ENCODE measurements around the gene CD164.
"Not testable (repeated sequence)": the region's sequence is repeated elsewhere in the genome, so short reads cannot be mapped to it uniquely, and the experiment has no call there.

CD164 gene

GRCh38 chr6:109374326-109374892 lies 7.9 kb downstream of the CD164 start:
- DNase-seq (ENCODE audit: low spot score): no peak

GRCh38 chr6:109373762-109374161 lies 8.5 kb downstream of the CD164 start:
- no peak for DNase-seq (ENCODE audit: low spot score)

DNA sequence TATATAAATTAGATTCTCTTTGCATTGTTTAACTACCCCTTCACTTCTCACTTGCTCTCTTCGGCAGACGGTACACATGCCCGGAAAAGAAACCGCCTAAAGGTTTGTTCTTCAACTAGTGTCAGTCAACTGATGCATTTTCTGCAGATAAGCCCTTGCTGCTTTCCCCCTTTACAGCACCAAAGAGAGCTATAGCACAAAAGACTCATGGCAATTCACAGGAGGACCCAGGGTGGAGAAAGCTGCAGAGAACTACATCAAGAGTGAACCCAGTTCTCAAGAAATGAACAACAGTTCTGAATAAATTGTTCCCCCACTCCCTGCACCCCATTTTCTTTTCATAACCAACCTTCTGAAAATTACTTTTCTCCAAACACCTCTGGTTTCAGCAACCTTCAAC lies 8.9 kb downstream of the CD164 start:
- DNase-seq (ENCODE audit: low spot score): no peak

GRCh38 chr6:109372130-109372529 lies 10.1 kb downstream of the CD164 start:
- DNase-seq (ENCODE audit: low spot score): no peak

DNA sequence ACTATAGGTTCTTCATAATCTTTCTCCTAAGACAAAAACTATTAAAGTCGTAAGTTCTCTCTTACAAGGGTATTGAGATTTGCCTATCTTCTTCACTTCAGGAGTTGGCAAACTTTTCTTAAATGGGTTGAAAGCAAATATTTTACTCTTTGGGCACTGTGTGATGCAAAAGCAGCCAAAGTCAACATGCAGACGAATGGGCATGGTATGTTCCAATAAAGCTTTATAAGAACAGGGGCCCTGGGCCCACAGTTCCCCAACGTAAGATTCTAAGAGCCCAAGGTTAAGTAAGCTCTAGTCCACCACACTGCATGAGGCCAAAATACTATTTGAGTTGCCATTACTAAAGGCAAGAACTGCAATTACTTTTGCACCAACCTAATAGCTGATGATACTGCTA lies 11.5 kb downstream of the CD164 start:
- no peak for DNase-seq (ENCODE audit: low spot score)

DNA sequence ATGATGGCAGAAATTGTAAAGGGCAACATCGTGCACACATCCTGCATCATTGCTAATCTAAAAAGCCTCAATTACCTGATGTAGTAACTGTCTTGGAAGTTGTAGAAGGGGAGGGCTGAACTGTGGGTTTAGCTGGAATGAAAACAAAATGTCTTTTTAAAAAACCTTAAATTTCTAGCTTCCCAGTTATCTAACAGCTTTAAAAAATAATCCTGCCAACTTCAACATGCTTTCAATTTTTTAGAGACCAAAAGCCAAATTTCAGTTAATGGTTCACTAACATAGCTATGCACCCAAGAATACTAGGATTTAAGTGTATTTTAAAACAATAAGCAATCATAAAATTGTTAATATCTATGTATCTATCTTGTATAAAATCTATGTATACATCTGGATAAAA lies 11.9 kb downstream of the CD164 start:
- no peak for DNase-seq (ENCODE audit: low spot score)

- no peak for DNase-seq (ENCODE audit: low spot score)
Observed at GRCh38 chr6:109369728-109370127, 12.5 kb downstream of the CD164 start.

GRCh38 chr6:109364382-109365078 lies 17.7 kb downstream of the CD164 start:
- DNase-seq (ENCODE audit: low spot score): not testable (repeated sequence)

- no peak for DNase-seq (ENCODE audit: low spot score)
Observed at GRCh38 chr6:109363753-109364152, 18.5 kb downstream of the CD164 start.

- DNase-seq (ENCODE audit: low spot score): no peak
Observed at GRCh38 chr6:109362102-109362884, 20.0 kb downstream of the CD164 start.

DNA sequence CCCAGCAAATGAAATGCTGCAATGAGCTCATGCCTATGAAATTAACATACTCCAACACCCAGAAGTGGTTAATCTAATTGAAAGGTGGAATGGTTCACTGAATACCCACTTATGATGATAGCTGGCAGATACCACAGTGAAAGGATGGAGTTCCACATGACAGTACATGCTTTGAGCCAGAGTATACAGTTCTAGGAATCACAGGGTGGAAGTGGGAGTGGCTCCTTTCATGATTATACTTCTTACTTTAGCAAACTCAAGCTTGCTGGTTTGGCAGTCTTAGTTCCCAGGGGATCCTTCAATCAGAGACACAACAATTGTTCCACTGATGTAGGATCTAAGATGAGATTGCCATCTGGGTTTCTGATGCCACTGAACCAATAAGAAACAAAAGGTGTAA lies 21.5 kb downstream of the CD164 start:
- no peak for DNase-seq (ENCODE audit: low spot score)

DNA sequence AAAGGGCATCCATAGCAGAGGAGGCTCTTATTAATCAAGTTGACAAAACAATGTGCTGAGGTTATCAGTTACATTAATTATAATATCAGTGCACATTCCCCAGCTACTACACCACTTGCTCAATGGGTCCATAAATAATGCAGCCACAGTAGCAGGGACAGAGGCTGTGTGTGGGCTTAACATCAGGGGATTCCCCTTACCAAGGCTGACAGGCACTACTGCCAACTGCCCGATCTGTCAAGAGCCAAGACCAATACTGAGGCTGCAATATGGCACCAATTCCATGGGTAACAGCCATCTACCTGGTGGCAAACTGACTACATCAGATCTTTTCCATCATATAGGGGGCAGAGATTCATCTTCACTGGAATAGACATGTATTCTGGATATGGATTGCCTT lies 22.0 kb downstream of the CD164 start:
- no peak for DNase-seq (ENCODE audit: low spot score)

- DNase-seq (ENCODE audit: low spot score): no peak
Observed at GRCh38 chr6:109359248-109359647, 23.0 kb downstream of the CD164 start.

DNA sequence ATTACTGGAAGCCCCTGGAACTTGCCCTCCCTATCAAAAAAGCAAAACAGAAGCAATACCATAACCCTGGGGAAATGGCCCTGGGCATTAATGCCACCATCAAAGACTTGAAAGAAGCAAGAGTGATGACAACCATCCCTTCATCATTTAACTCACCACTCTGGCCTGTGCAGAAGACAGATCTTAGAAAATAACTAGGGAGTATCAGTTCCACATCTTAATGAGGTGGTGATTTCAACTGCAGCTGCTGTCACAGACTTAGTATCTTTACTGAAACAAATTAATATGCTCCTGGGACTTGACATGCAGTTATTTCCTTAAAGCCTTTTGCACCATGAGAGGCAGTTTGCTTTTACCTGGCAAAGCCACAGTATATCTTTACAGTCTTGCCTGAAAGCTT lies 24.1 kb downstream of the CD164 start:
- DNase-seq (ENCODE audit: low spot score): no peak

DNA sequence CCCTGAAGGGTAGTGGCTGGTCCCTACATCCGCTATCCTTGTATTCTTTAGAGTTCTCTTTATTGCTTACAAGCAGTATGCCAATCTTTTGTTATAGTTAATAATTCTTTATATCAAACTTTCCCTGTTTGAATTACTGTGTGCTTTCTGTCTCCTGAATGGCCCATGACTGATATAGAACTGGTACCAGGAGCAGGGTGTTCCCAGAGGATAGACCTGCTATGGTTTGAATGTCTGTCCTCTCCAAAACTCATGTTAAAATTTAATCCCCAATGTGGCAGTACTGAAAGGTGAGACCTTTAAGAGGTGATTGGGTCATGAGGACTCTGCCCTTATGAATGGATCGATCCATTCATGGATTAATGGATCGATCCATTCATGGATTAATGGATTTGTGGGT lies 26.0 kb downstream of the CD164 start:
- DNase-seq (ENCODE audit: low spot score): no peak

GRCh38 chr6:109351231-109352130 lies 30.8 kb downstream of the CD164 start:
- no peak for DNase-seq (ENCODE audit: low spot score)

- peak; percentile 42 for DNase-seq (ENCODE audit: low spot score)
Observed at GRCh38 chr6:109349419-109349987, 32.8 kb downstream of the CD164 start.

DNA sequence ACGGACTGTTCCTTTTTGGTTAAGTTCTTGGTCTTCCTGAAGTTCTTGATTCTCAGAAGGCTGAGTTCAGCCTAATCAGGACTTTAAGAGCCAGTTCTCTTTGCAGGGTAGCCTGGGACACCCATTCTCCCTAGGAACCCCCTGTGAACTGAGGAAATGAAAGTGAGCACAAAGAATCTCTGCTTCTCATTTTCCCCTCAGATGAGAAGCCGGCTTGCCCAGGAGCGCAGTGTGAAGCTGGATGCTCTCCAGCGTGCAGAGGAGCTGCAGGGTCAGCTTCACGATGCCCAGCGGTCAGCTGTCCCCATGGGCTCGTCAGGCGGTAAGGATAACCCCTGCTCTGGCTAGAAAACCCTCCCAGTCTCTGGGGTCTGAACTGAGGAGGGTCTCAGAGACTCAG lies 34.0 kb downstream of the CD164 start:
- DNase-seq (ENCODE audit: low spot score): no peak

GRCh38 chr6:109347779-109348178 lies 34.5 kb downstream of the CD164 start:
- no peak for DNase-seq (ENCODE audit: low spot score)

- no peak for DNase-seq (ENCODE audit: low spot score)
Observed at GRCh38 chr6:109345986-109346385, 36.3 kb downstream of the CD164 start.

DNA sequence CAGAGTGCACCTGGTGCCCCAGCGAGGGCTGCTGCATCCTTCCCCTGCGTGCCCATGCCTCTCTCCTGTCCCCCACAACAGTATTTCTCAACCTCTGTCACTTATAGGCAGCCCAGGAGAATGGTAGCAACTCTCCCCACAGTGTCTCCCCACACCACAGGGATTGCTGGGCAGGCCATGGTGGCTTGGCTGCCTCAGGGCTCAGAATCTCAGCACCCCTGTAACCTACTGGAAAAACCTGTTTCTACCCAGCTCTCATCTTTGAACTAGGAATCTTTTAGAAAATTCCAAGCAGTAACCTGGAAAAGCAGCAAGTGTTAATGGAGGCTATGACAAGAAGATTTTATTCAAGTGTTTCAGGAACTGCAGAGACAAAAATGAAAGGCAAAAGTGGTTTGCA lies 38.0 kb downstream of the CD164 start:
- no peak for DNase-seq (ENCODE audit: low spot score)

DNA sequence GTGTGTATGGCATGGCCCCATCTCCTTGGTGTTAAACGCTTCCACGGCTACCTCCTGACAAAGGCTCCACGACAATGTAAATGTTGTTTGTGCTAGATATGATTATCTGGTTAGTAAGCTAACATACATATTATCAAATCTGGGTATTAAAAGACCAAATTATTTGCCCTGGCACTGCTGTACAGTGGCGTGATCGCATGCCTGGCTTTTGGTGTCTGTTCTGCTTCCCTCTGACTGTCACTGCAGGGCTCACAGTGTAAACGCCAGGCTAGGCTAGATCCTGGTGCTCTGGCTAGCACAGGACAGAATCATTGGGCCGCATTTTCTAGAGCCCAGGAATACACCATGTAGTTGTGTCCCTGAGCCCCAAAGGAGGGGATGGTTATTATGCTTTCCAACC lies 38.7 kb downstream of the CD164 start:
- DNase-seq (ENCODE audit: low spot score): no peak
